ENCODE results near the gene PLXNA1. TPM values are rescaled to one million over a fixed set of nuclear protein-coding genes. Genes with fewer than 3 reads are reported as not detected.

Gene PLXNA1
- total RNA-seq, 1 donor from 2014 or later: 34.7 TPM

DNA sequence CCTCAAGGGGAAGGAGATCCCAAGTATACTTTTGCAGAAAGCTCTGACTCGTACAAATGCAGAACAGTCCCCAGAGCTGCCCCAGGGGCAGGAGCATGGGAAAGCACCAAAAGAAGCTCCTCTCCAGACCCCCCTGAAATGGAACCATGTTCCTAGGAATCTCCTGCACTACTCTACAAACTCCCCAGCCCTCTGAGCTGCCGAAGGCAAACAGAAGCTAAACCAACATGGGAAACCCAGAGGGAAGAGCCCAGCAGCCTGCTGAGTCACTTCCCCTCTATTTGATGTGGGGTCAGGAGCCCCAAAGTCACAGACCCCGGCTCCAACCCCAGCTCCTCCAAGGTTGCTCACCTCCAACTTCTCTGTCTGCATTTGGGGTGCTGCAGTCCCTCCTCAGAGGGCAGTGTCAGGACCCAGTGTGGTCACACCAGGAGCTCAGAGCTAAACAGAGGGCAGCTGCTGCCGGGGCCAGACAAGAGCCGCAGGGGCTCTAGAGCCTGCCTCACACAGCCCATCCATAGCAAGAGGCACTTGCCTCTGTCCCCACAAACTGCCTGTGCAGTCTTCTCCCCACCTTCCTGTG lies 3.8 kb upstream of the PLXNA1 start:
- TF ChIP-seq EZH2 (IDR thresholded peaks at IDR 0.05): no peak
- no peak for TF ChIP-seq EZH2phosphoT487 (IDR thresholded peaks at IDR 0.05)
- no peak for TF ChIP-seq CTCF (IDR thresholded peaks at IDR 0.05)
- Histone ChIP-seq H3F3A (ENCODE audit: low read depth) (no peaks in the 10 kb centered on the region), H3K4me2 (no peak overlapping the region), H2AFZ (replicated peaks) (no peak overlapping the region), H3K79me2 (ENCODE audit: low read depth) (peaks cover 7% of the 10 kb centered on the region), H4K20me1 (ENCODE audit: low read depth) (peaks cover 6% of the 10 kb centered on the region), H3K4me3 (no peak overlapping the region), H3K9me3 (ENCODE audit: low read depth) (no peaks in the 10 kb centered on the region), H3K36me3 (no peaks in the 10 kb centered on the region), H3K27ac (no peak overlapping the region), H3K27me3 (peaks cover 14% of the 10 kb centered on the region), H3K9ac (no peak overlapping the region), H3K4me1 (no peaks in the 10 kb centered on the region)
- no peak for DNase-seq (ENCODE audit: low spot score)
- no peaks in the 10 kb centered on the region for H3K36me3 Mint-ChIP-seq
- peak overlapping the region; percentile 27 for H3K27ac Mint-ChIP-seq
- H3K4me1 Mint-ChIP-seq: peaks cover 4% of the 10 kb centered on the region
- H3K9me3 Mint-ChIP-seq: peaks cover 15% of the 10 kb centered on the region
- H3K27me3 Mint-ChIP-seq (ENCODE audit: insufficient read depth, low read depth): peaks cover 10% of the 10 kb centered on the region
- no peak overlapping the region for H3K4me3 Mint-ChIP-seq

DNA sequence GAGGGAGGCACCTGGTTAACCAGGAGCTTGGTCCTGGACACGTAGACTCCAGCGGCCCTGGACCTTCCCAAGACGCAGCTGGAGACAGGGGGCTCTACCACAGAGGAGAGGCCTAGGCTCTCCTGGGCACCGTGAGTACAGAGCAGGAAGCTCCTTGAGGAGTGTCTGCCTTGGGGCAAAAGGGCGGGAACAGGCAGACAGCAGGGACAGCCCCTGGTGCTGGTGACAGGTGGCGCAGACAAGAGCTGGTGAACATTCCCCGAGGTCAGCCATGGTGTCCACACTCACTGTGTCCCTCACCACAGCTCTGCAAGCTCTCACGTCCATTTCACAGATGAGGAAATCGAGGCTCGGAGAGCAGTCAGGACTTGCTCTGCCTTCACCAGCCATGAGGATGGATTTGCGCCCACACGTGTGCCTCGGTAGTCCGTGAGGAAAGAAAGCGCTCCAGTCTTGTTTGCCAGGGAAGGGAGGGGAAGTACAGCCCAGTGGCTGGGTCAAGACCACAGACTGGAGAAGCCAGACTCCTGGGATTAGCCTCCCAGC lies 2.6 kb upstream of the PLXNA1 start:
- Histone ChIP-seq H3K27ac (no peak overlapping the region), H3F3A (ENCODE audit: low read depth) (no peaks in the 10 kb centered on the region), H4K20me1 (ENCODE audit: low read depth) (peaks cover 18% of the 10 kb centered on the region), H3K4me2 (no peak overlapping the region), H3K4me1 (peaks cover 11% of the 10 kb centered on the region), H3K4me3 (no peak overlapping the region), H3K9me3 (ENCODE audit: low read depth) (no peaks in the 10 kb centered on the region), H3K27me3 (peaks cover 14% of the 10 kb centered on the region), H3K79me2 (ENCODE audit: low read depth) (peaks cover 19% of the 10 kb centered on the region), H3K9ac (no peak overlapping the region), H3K36me3 (no peaks in the 10 kb centered on the region), H2AFZ (replicated peaks) (no peak overlapping the region)
- H3K27me3 Mint-ChIP-seq (ENCODE audit: insufficient read depth, low read depth): peaks cover 10% of the 10 kb centered on the region
- no peak for TF ChIP-seq CTCF (IDR thresholded peaks at IDR 0.05)
- no peak for TF ChIP-seq EZH2phosphoT487 (IDR thresholded peaks at IDR 0.05)
- TF ChIP-seq EZH2 (IDR thresholded peaks at IDR 0.05): no peak
- no peak for DNase-seq (ENCODE audit: low spot score)
- H3K4me1 Mint-ChIP-seq: peaks cover 7% of the 10 kb centered on the region
- no peak overlapping the region for H3K4me3 Mint-ChIP-seq
- H3K27ac Mint-ChIP-seq: no peak overlapping the region
- no peaks in the 10 kb centered on the region for H3K36me3 Mint-ChIP-seq
- H3K9me3 Mint-ChIP-seq: peaks cover 5% of the 10 kb centered on the region

GRCh38 chr3:126982126-126982470 lies 817 bp upstream of the PLXNA1 start:
- Mint-ChIP-seq H3K36me3 (no peaks in the 10 kb centered on the region), H3K4me3 (peak overlapping the region; percentile 83), H3K9me3 (no peaks in the 10 kb centered on the region), H3K27ac (no peak overlapping the region), H3K4me1 (peaks cover 12% of the 10 kb centered on the region), H3K27me3 (ENCODE audit: insufficient read depth, low read depth) (peaks cover 10% of the 10 kb centered on the region)
- H3K79me2 ChIP-seq (ENCODE audit: low read depth): peaks cover 37% of the 10 kb centered on the region
- H3K9me3 ChIP-seq (ENCODE audit: low read depth): no peaks in the 10 kb centered on the region
- H3K4me3 ChIP-seq: peak overlapping the region; percentile 51
- H3K4me1 ChIP-seq: peaks cover 13% of the 10 kb centered on the region
- H4K20me1 ChIP-seq (ENCODE audit: low read depth): peaks cover 36% of the 10 kb centered on the region
- peak overlapping the region; percentile 60 for H2AFZ ChIP-seq (replicated peaks)
- no peak overlapping the region for H3K27ac ChIP-seq
- TF ChIP-seq CTCF (IDR thresholded peaks at IDR 0.05) (no peak), EZH2 (IDR thresholded peaks at IDR 0.05) (no peak), EZH2phosphoT487 (IDR thresholded peaks at IDR 0.05) (no peak)
- peaks cover 14% of the 10 kb centered on the region for H3K27me3 ChIP-seq
- H3K36me3 ChIP-seq: no peaks in the 10 kb centered on the region
- H3K4me2 ChIP-seq: peak overlapping the region; percentile 82
- H3F3A ChIP-seq (ENCODE audit: low read depth): no peaks in the 10 kb centered on the region
- no peak for DNase-seq (ENCODE audit: low spot score)
- H3K9ac ChIP-seq: no peak overlapping the region

Data from neural progenitor cell (in vitro differentiated cells).